ENCODE measurements around the gene NCMAP.

NCMAP gene

GRCh38 chr1:24575905-24576587, 20.2 kb downstream of the NCMAP start:
- no peak for DNase-seq

GRCh38 chr1:24578846-24579245, 23.0 kb downstream of the NCMAP start:
- DNase-seq = no peak

GRCh38 chr1:24580756-24581155, 24.9 kb downstream of the NCMAP start:
- DNase-seq = no peak

- DNase-seq = no peak
Measured at GRCh38 chr1:24584171-24584647, 28.3 kb downstream of the NCMAP start.

GRCh38 chr1:24586119-24586518, 30.2 kb downstream of the NCMAP start:
- DNase-seq = no peak

- peak; percentile 26 for DNase-seq
Measured at GRCh38 chr1:24586970-24587820, 31.3 kb downstream of the NCMAP start.

GRCh38 chr1:24588573-24588972, 32.7 kb downstream of the NCMAP start:
- DNase-seq = no peak

- no peak for DNase-seq
Measured at GRCh38 chr1:24589200-24589599, 33.3 kb downstream of the NCMAP start.

GRCh38 chr1:24591781-24592180, 35.9 kb downstream of the NCMAP start:
- DNase-seq = no peak

- no peak for DNase-seq
Measured at GRCh38 chr1:24594328-24594598, 38.4 kb downstream of the NCMAP start.

- DNase-seq = no peak
Measured at GRCh38 chr1:24596401-24596880, 40.6 kb downstream of the NCMAP start.

- no peak for DNase-seq
Measured at GRCh38 chr1:24599265-24599664, 43.4 kb downstream of the NCMAP start.

GRCh38 chr1:24600551-24600950, 44.7 kb downstream of the NCMAP start:
- DNase-seq = no peak

- no peak for DNase-seq
Measured at GRCh38 chr1:24605534-24606295, 49.8 kb downstream of the NCMAP start.

- DNase-seq = no peak
Measured at GRCh38 chr1:24606296-24606605, 50.4 kb downstream of the NCMAP start.

GRCh38 chr1:24606621-24607020, 50.7 kb downstream of the NCMAP start:
- no peak for DNase-seq

- DNase-seq = no peak
Measured at GRCh38 chr1:24609949-24610517, 54.1 kb downstream of the NCMAP start.

- DNase-seq = no peak
Measured at GRCh38 chr1:24619376-24619775, 63.5 kb downstream of the NCMAP start.

- no peak for DNase-seq
Measured at GRCh38 chr1:24620678-24621077, 64.8 kb downstream of the NCMAP start.

GRCh38 chr1:24621121-24621520, 65.2 kb downstream of the NCMAP start:
- no peak for DNase-seq

- no peak for DNase-seq
Measured at GRCh38 chr1:24622218-24622617, 66.3 kb downstream of the NCMAP start.

- DNase-seq = no peak
Measured at GRCh38 chr1:24632832-24633175, 76.9 kb downstream of the NCMAP start.

GRCh38 chr1:24635195-24635843, 79.4 kb downstream of the NCMAP start:
- no peak for DNase-seq

Data from KG1 (cell line).